Glutamatergic neuron (in vitro differentiated cells): ENCODE measurements around the gene ARMC10. TPM values are rescaled to one million over a fixed set of nuclear protein-coding genes. Genes with fewer than 3 reads are reported as not detected.
"Not testable (repeated sequence)": the region's sequence is repeated elsewhere in the genome, so short reads cannot be mapped to it uniquely, and the experiment has no call there.

ENCODE experiments used
- DNase-seq: peaks from one replicate; pipeline ENCODE4 v3.0.0; 2022
- H3K27ac Mint-ChIP-seq: one replicate; pipeline ENCODE4 v1.8.0; 2020; ENCODE audit warnings: mild to moderate bottlenecking, mixed read lengths, inconsistent platforms; ENCODE audit not compliant: unreplicated experiment
- H3K27me3 Mint-ChIP-seq: one replicate; pipeline ENCODE4 v1.8.0; 2020; ENCODE audit warnings: mild to moderate bottlenecking, moderate library complexity, mixed read lengths, inconsistent platforms; ENCODE audit not compliant: unreplicated experiment
- H3K36me3 Mint-ChIP-seq: one replicate; pipeline ENCODE4 v1.8.0; 2020; ENCODE audit warnings: mild to moderate bottlenecking, mixed read lengths, inconsistent platforms; ENCODE audit not compliant: unreplicated experiment
- H3K4me1 Mint-ChIP-seq: one replicate; pipeline ENCODE4 v1.8.0; 2020; ENCODE audit warnings: mild to moderate bottlenecking, low read depth, mixed read lengths, inconsistent platforms; ENCODE audit not compliant: unreplicated experiment
- H3K4me3 Mint-ChIP-seq: one replicate; pipeline ENCODE4 v1.8.0; 2020; ENCODE audit warnings: mild to moderate bottlenecking, mixed read lengths, inconsistent platforms; ENCODE audit not compliant: unreplicated experiment
- H3K9me3 Mint-ChIP-seq: one replicate; pipeline ENCODE4 v1.8.0; 2020; ENCODE audit warnings: mild to moderate bottlenecking, moderate library complexity, mixed read lengths, inconsistent platforms; ENCODE audit not compliant: unreplicated experiment
- CTCF ChIP-seq: fragments of 200-600 bp; sonication (generic); IDR thresholded peaks from one replicate; pipeline ENCODE4 v1.5.0; 2021; ENCODE audit not compliant: partially characterized antibody, unreplicated experiment
- total RNA-seq: library from RNA; stranded (reverse); fragmentation: NEBNext Ultra II Directional; extraction: Animal tissue kit (Norgen Biotek cat#: 25700); gene quantifications from one replicate; pipeline ENCODE4 v1.2.1, GENCODE V29; 2021; ENCODE audit not compliant: unreplicated experiment

The ARMC10 gene
- total RNA-seq, 1 donor from 2014 or later = 16.1 TPM

GRCh38 chr7:103094102-103094501 is 19.2 kb downstream of the ARMC10 start:
- Mint-ChIP-seq H3K27me3 (peaks cover 1% of the 10 kb centered on the region), H3K4me1 (no peaks in the 10 kb centered on the region), H3K9me3 (no peaks in the 10 kb centered on the region), H3K4me3 (no peak overlapping the region), H3K36me3 (peaks cover 3% of the 10 kb centered on the region), H3K27ac (no peak overlapping the region)
- no peak for DNase-seq
- no peak for TF ChIP-seq CTCF

GRCh38 chr7:103095558-103095957 is 20.6 kb downstream of the ARMC10 start:
- H3K27me3 Mint-ChIP-seq, H3K4me1 Mint-ChIP-seq, H3K36me3 Mint-ChIP-seq, H3K4me3 Mint-ChIP-seq, H3K9me3 Mint-ChIP-seq, DNase-seq, H3K27ac Mint-ChIP-seq: not testable (repeated sequence)

GRCh38 chr7:103097041-103097440 is 22.1 kb downstream of the ARMC10 start:
- no peak for DNase-seq
- H3K4me1 Mint-ChIP-seq = no peaks in the 10 kb centered on the region
- H3K4me3 Mint-ChIP-seq = no peak overlapping the region
- no peak overlapping the region for H3K27ac Mint-ChIP-seq
- no peaks in the 10 kb centered on the region for H3K36me3 Mint-ChIP-seq
- no peaks in the 10 kb centered on the region for H3K9me3 Mint-ChIP-seq
- no peak for TF ChIP-seq CTCF
- no peaks in the 10 kb centered on the region for H3K27me3 Mint-ChIP-seq

GRCh38 chr7:103100348-103100747 is 25.4 kb downstream of the ARMC10 start:
- no peak for DNase-seq
- no peaks in the 10 kb centered on the region for H3K36me3 Mint-ChIP-seq
- H3K4me3 Mint-ChIP-seq = no peak overlapping the region
- H3K4me1 Mint-ChIP-seq = peaks cover 2% of the 10 kb centered on the region
- no peak for TF ChIP-seq CTCF
- no peaks in the 10 kb centered on the region for H3K9me3 Mint-ChIP-seq
- no peak overlapping the region for H3K27ac Mint-ChIP-seq
- H3K27me3 Mint-ChIP-seq = no peaks in the 10 kb centered on the region

GRCh38 chr7:103101543-103101942 is 26.6 kb downstream of the ARMC10 start:
- no peaks in the 10 kb centered on the region for H3K27me3 Mint-ChIP-seq
- DNase-seq = no peak
- peaks cover 5% of the 10 kb centered on the region for H3K4me1 Mint-ChIP-seq
- no peak overlapping the region for H3K27ac Mint-ChIP-seq
- H3K9me3 Mint-ChIP-seq = no peaks in the 10 kb centered on the region
- no peak for TF ChIP-seq CTCF
- no peak overlapping the region for H3K4me3 Mint-ChIP-seq
- H3K36me3 Mint-ChIP-seq = no peaks in the 10 kb centered on the region
